Naive thymus-derived CD4-positive, alpha-beta T cell (primary cell): ENCODE measurements around the gene TAGLN3. TPM values are rescaled to one million over a fixed set of nuclear protein-coding genes. Genes with fewer than 3 reads are reported as not detected.
A peak's percentile ranks its signal among the peaks of the same experiment; 100 is the strongest.

Source experiments
- ATAC-seq: fragments of 150-1000 bp; cut with Tn5 transposase; 2 replicates; pipeline ENCODE4 v1.10.0; 2021; ENCODE audit warnings: mild to moderate bottlenecking, moderate library complexity
- CTCF ChIA-PET: fragments of 350-600 bp; sonication (Branson Sonifier 250); formaldehyde crosslinking; loops from one replicate; lab custom pipeline; 2021; ENCODE audit warnings: antibody characterized with exemption; lab: Charles Lee
- POLR2A ChIA-PET: fragments of 350-600 bp; sonication (Branson Sonifier 250); formaldehyde crosslinking; loops from one replicate; lab custom pipeline; 2021; ENCODE audit warnings: antibody characterized with exemption, inconsistent platforms; lab: Charles Lee
- DNase-seq, 9 donors: peaks; one replicate each; pipeline versions ENCODE4 v3.0.0 to v3.0.0-alpha.2; 2020 to 2022; ENCODE audit warnings: mixed read lengths in 1 of 9
- H3K27ac ChIP-seq: one replicate; pipeline ENCODE4 v1.7.0; 2013; ENCODE audit warnings: mild to moderate bottlenecking, low read depth, low read length, moderate library complexity
- H3K27me3 ChIP-seq, 2 donors: one replicate each; pipeline ENCODE4 v1.7.0; 2013; ENCODE audit warnings: low read length in 2 of 2, mild to moderate bottlenecking in 2 of 2, moderate library complexity in 2 of 2; ENCODE audit not compliant: control insufficient read depth in 2 of 2, insufficient read depth in 2 of 2
- H3K36me3 ChIP-seq, 3 experiments: 1 replicate in 2 of 3; 2 replicates in 1 of 3; pipeline ENCODE4 v1.7.0; 2013; ENCODE audit warnings: low read length in 3 of 3, mild to moderate bottlenecking in 3 of 3, moderate library complexity in 1 of 3; ENCODE audit not compliant: insufficient read depth in 3 of 3, control insufficient read depth in 2 of 3
- H3K4me1 ChIP-seq, 2 donors: one replicate each; pipeline ENCODE4 v1.7.0; 2013; ENCODE audit warnings: low read length in 2 of 2, mild to moderate bottlenecking in 2 of 2, moderate library complexity in 1 of 2; ENCODE audit not compliant: control insufficient read depth in 2 of 2, insufficient read depth in 2 of 2
- H3K4me3 ChIP-seq: 2 replicates; pipeline ENCODE4 v1.7.0; 2013; ENCODE audit warnings: mild to moderate bottlenecking, low read length
- H3K9me3 ChIP-seq, 3 experiments: 1 replicate in 2 of 3; 2 replicates in 1 of 3; pipeline ENCODE4 v1.7.0; 2013; ENCODE audit warnings: low read length in 3 of 3; ENCODE audit not compliant: control insufficient read depth in 2 of 3
- H3K27ac Mint-ChIP-seq, 9 donors: one replicate each; pipeline ENCODE4 v1.8.0; 2020 to 2022; ENCODE audit warnings: mixed read lengths in 9 of 9, mild to moderate bottlenecking in 8 of 9, moderate library complexity in 5 of 9, inconsistent platforms in 2 of 9
- H3K27me3 Mint-ChIP-seq, 5 donors: one replicate each; pipeline ENCODE4 v1.8.0; 2021 to 2022; ENCODE audit warnings: mixed read lengths in 5 of 5, mild to moderate bottlenecking in 1 of 5
- H3K36me3 Mint-ChIP-seq, 5 donors: one replicate each; pipeline ENCODE4 v1.8.0; 2020 to 2022; ENCODE audit warnings: mixed read lengths in 5 of 5, mild to moderate bottlenecking in 3 of 5, inconsistent platforms in 1 of 5
- H3K4me1 Mint-ChIP-seq, 7 donors: one replicate each; pipeline ENCODE4 v1.8.0; 2020 to 2022; ENCODE audit warnings: mixed read lengths in 7 of 7, mild to moderate bottlenecking in 3 of 7, inconsistent platforms in 1 of 7
- H3K4me3 Mint-ChIP-seq, 10 donors: one replicate each; pipeline ENCODE4 v1.8.0; 2020 to 2022; ENCODE audit warnings: mild to moderate bottlenecking in 10 of 10, mixed read lengths in 10 of 10, moderate library complexity in 6 of 10, inconsistent platforms in 2 of 10
- H3K9me3 Mint-ChIP-seq, 11 donors: one replicate each; pipeline ENCODE4 v1.8.0; 2020 to 2022; ENCODE audit warnings: mixed read lengths in 11 of 11, mild to moderate bottlenecking in 4 of 11, inconsistent platforms in 1 of 11, moderate library complexity in 1 of 11
- intact Hi-C, 2 donors: fragments of 100-400 bp; cut with micrococcal nuclease; formaldehyde crosslinking; loops; one replicate each; pipeline ENCODE4 v1.15.1; 2023
- polyA plus RNA-seq, 2 donors: library from polyadenylated mRNA; unstranded; fragments of 300-500 nt; fragmentation: Illumina TruSeq; gene quantifications; one replicate each; pipeline ENCODE4 v1.2.3, GENCODE V29; 2021
- total RNA-seq, 6 experiments: library from RNA in 5 of 6; stranded (reverse) in 5 of 6; gene quantifications; 1 replicate in 5 of 6; 2 replicates in 1 of 6; pipeline ENCODE4 v1.2.3 and lab custom pipeline; 2021 to 2026

Gene TAGLN3
- total and polyA plus RNA-seq, 7 experiments from 2014 or later, result 0.51 TPM; not detected in 6

GRCh38 chr3:111981457-111981763 is 17.3 kb upstream of the TAGLN3 start:
- H3K4me1 ChIP-seq, result peaks cover 16 to 24% of the 10 kb centered on the region in 2 donors

GRCh38 chr3:111984636-111985298 is 14.0 kb upstream of the TAGLN3 start:
- H3K9me3 Mint-ChIP-seq, result no peaks in the 10 kb centered on the region
- H3K36me3 Mint-ChIP-seq, result peaks cover 0 to 34% (median 28%) of the 10 kb centered on the region in 5 donors
- Histone ChIP-seq H3K27me3 (no peaks in the 10 kb centered on the region), H3K4me3 (no peak overlapping the region), H3K27ac (no peak overlapping the region), H3K36me3 (peaks cover 7 to 19% (median 10%) of the 10 kb centered on the region in 3 experiments), H3K9me3 (no peaks in the 10 kb centered on the region), H3K4me1 (peaks cover 13 to 20% of the 10 kb centered on the region in 2 donors)
- peaks cover 28 to 83% (median 78%) of the 10 kb centered on the region in 7 donors for H3K4me1 Mint-ChIP-seq
- peak overlapping the region; percentile 14 to 87 (median 54) for H3K27ac Mint-ChIP-seq
- no peaks in the 10 kb centered on the region for H3K27me3 Mint-ChIP-seq
- intact Hi-C loops, result no loop called here
- ChIA-PET CTCF (no interaction called here), POLR2A (interaction anchor here (0.8 to 1.0 kb wide), 2 partner anchors 17 to 476 kb away, joined by 3 to 4 read pairs; no protein-coding TSS in a partner anchor)
- peak overlapping the region in 1 of 10 donors; percentile 10 for H3K4me3 Mint-ChIP-seq
- ATAC-seq, result no peak
- DNase-seq, result no peak

More at GRCh38 chr3:111981457-111981763, 17.3 kb upstream of the TAGLN3 start:
- peak overlapping the region in 2 of 9 donors; percentile 38 to 95 for H3K27ac Mint-ChIP-seq
- intact Hi-C loops, result no loop called here
- H3K36me3 ChIP-seq, result peaks cover 0 to 5% (median 0%) of the 10 kb centered on the region in 3 experiments
- peaks cover 32 to 78% (median 69%) of the 10 kb centered on the region in 7 donors for H3K4me1 Mint-ChIP-seq
- CTCF ChIA-PET, result no interaction called here
- H3K27me3 Mint-ChIP-seq, result peaks cover 0 to 12% (median 0%) of the 10 kb centered on the region in 5 donors
- H3K4me3 Mint-ChIP-seq, result peak overlapping the region in 9 of 10 donors; percentile 19 to 96 (median 82)
- no peak overlapping the region for H3K4me3 ChIP-seq
- no peak overlapping the region for H3K27ac ChIP-seq
- DNase-seq (no peak), ATAC-seq (no peak)
- POLR2A ChIA-PET, result interaction anchor here (0.6 to 1.6 kb wide), 2 partner anchors 15 to 17 kb away, joined by 5 to 7 read pairs; no protein-coding TSS in a partner anchor
- peaks cover 0 to 4% (median 0%) of the 10 kb centered on the region in 11 donors for H3K9me3 Mint-ChIP-seq
- peaks cover 0 to 28% (median 10%) of the 10 kb centered on the region in 5 donors for H3K36me3 Mint-ChIP-seq
- no peaks in the 10 kb centered on the region for H3K27me3 ChIP-seq
- no peaks in the 10 kb centered on the region for H3K9me3 ChIP-seq

- Mint-ChIP-seq H3K4me1 (peaks cover 19 to 63% (median 57%) of the 10 kb centered on the region in 7 donors), H3K36me3 (peaks cover 3 to 41% (median 32%) of the 10 kb centered on the region in 5 donors), H3K27me3 (no peaks in the 10 kb centered on the region), H3K9me3 (no peaks in the 10 kb centered on the region), H3K27ac (peak overlapping the region in 6 of 9 donors; percentile 2 to 90 (median 42)), H3K4me3 (peak overlapping the region in 1 of 10 donors; percentile 10)
- POLR2A ChIA-PET, result interaction anchor here (0.6 to 1.3 kb wide), 3 partner anchors 8 to 267 kb away, joined by 3 read pairs; partner anchors contain the start of gene ABHD10
- no peaks in the 10 kb centered on the region for H3K9me3 ChIP-seq
- H3K4me1 ChIP-seq, result peaks cover 1 to 3% of the 10 kb centered on the region in 2 donors
- H3K36me3 ChIP-seq, result peaks cover 7 to 25% (median 10%) of the 10 kb centered on the region in 3 experiments
- CTCF ChIA-PET, result interaction anchor here (0.7 to 1.4 kb wide), 4 partner anchors 9 to 1279 kb away, joined by 3 to 5 read pairs (median 3); partner anchors contain the start of gene TAGLN3
- intact Hi-C loops, result no loop called here
- H3K27me3 ChIP-seq, result no peaks in the 10 kb centered on the region
- DNase-seq (no peak), ATAC-seq (no peak)
- no peak overlapping the region for H3K27ac ChIP-seq
- no peak overlapping the region for H3K4me3 ChIP-seq
Observed at GRCh38 chr3:111986800-111987199, 11.9 kb upstream of the TAGLN3 start.

GRCh38 chr3:111989061-111989678 is 9.6 kb upstream of the TAGLN3 start:
- Mint-ChIP-seq H3K27ac (peak overlapping the region in 1 of 9 donors; percentile 30), H3K9me3 (no peaks in the 10 kb centered on the region), H3K4me3 (no peak overlapping the region), H3K27me3 (no peaks in the 10 kb centered on the region), H3K36me3 (peaks cover 11 to 51% (median 37%) of the 10 kb centered on the region in 5 donors), H3K4me1 (peaks cover 11 to 44% (median 35%) of the 10 kb centered on the region in 7 donors)
- ChIA-PET POLR2A (interaction anchor here (2.0 kb wide), 1 partner anchor 10 kb away, joined by 11 read pairs; the partner anchor contains the start of gene ABHD10), CTCF (interaction anchor here (0.8 to 2.9 kb wide), 11 partner anchors 10 to 272 kb away, joined by 3 to 59 read pairs (median 6); partner anchors contain the start of gene ABHD10)
- H3K4me1 ChIP-seq, result no peaks in the 10 kb centered on the region
- H3K27ac ChIP-seq, result no peak overlapping the region
- no peak overlapping the region for H3K4me3 ChIP-seq
- DNase-seq, result peak in 3 of 9 donors; percentile 21 to 32 (median 32)
- ATAC-seq, result peak; percentile 87
- H3K27me3 ChIP-seq, result no peaks in the 10 kb centered on the region
- no peaks in the 10 kb centered on the region for H3K9me3 ChIP-seq
- H3K36me3 ChIP-seq, result peaks cover 7 to 35% (median 10%) of the 10 kb centered on the region in 3 experiments
- intact Hi-C loops, result loop anchor here (1.0 kb wide), 5 partner anchors 10 to 97 kb away; partner anchors contain the start of genes ABHD10 (in 2 of the 2) and C3orf52 (in 1 of the 2)

- no peaks in the 10 kb centered on the region for H3K4me1 ChIP-seq
- H3K4me3 ChIP-seq, result no peak overlapping the region
- Mint-ChIP-seq H3K27ac (no peak overlapping the region), H3K27me3 (no peaks in the 10 kb centered on the region), H3K9me3 (no peaks in the 10 kb centered on the region), H3K4me1 (peaks cover 0 to 9% (median 9%) of the 10 kb centered on the region in 7 donors), H3K36me3 (peaks cover 11 to 38% (median 27%) of the 10 kb centered on the region in 5 donors), H3K4me3 (no peak overlapping the region)
- ATAC-seq (no peak), DNase-seq (no peak)
- H3K9me3 ChIP-seq, result no peaks in the 10 kb centered on the region
- no peak overlapping the region for H3K27ac ChIP-seq
- intact Hi-C loops, result no loop called here
- H3K27me3 ChIP-seq, result no peaks in the 10 kb centered on the region
- ChIA-PET POLR2A (interaction anchor here (1.2 to 1.3 kb wide), 2 partner anchors 9 to 325 kb away, joined by 3 read pairs; no protein-coding TSS in a partner anchor), CTCF (interaction anchor here (0.6 to 2.5 kb wide), 3 partner anchors 11 to 22 kb away, joined by 3 to 8 read pairs (median 6); no protein-coding TSS in a partner anchor)
- H3K36me3 ChIP-seq, result peaks cover 0 to 27% (median 3%) of the 10 kb centered on the region in 3 experiments
Observed at GRCh38 chr3:111993038-111993437, 5.7 kb upstream of the TAGLN3 start.
